HG03175 (cell line): Measurements from ENCODE around the gene MYOM3.
"Not testable (repeated sequence)": the region's sequence is repeated elsewhere in the genome, so short reads cannot be mapped to it uniquely, and the experiment has no call there.

Source experiments
- ATAC-seq: cut with Tn5 transposase; IDR thresholded peaks from one replicate; pipeline ENCODE4 v1.9.1; 2021; ENCODE audit warnings: mild to moderate bottlenecking, moderate library complexity; ENCODE audit not compliant: unreplicated experiment

The MYOM3 gene

DNA sequence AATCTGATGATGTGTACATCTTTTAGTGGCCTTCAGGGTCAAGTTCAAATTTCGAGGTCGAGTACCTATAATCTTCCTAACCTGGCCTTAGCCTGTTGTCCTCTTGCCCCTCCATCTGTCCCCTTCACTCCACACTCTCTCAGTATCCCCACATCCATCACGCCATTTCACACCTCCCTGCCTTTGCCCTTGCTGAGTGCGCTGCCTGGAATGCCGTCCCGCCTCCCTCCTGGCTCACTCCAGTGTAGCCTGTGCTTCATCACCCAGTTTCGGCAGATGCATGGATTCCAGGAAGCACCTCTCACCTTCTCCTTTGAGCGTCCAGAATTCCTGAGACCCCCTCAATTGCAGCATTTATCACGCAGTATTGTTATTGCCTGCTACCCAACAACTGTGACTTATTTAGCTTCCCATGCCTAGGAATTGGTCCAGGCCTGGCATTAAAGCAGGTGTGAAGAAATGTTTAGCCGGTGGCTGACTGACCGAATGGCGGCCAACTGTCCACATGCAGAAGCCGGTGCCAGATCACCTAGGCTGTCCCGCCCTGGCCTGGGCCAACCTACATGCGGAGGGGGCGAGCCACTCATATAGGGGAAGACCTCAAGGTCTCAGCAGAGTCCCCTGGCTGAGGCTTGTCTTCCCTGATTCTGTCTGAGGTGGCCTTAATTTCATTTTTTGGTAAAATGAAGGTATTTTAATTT lies 34.5 kb downstream of the MYOM3 start:
- ATAC-seq, result no peak

DNA sequence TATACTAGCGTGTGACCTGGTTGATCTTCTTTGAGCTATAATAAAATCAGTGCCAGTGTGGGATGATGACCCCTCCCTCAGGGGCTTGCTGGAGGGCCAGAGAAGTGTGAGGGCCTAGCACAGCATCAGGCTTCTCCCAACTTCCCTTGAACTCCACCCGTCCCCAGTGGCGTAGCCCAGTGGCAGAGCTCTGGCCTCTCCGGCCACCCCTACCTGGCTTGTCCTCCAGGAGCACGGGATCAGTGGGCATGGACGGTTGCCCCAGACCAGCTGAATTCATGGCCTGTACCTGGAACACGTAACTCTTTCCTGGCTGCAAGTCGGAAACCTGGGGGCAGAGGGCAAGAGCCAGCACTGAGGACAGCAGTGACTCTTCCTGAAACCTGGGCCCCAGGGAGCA lies 36.0 kb downstream of the MYOM3 start:
- no peak for ATAC-seq

DNA sequence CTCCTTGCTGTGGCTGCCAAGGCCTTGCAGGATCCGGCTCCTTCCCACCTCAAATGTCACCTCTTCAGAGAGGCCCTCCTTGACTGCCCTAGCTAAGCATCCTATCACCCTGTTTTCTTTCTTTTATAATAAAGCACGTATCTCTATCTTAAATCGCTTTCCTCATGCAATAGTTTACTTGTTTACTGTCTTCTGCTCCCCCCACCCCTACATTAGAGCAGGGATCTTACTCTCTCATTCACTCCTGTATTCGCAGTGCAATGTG lies 36.4 kb downstream of the MYOM3 start:
- ATAC-seq, result no peak

DNA sequence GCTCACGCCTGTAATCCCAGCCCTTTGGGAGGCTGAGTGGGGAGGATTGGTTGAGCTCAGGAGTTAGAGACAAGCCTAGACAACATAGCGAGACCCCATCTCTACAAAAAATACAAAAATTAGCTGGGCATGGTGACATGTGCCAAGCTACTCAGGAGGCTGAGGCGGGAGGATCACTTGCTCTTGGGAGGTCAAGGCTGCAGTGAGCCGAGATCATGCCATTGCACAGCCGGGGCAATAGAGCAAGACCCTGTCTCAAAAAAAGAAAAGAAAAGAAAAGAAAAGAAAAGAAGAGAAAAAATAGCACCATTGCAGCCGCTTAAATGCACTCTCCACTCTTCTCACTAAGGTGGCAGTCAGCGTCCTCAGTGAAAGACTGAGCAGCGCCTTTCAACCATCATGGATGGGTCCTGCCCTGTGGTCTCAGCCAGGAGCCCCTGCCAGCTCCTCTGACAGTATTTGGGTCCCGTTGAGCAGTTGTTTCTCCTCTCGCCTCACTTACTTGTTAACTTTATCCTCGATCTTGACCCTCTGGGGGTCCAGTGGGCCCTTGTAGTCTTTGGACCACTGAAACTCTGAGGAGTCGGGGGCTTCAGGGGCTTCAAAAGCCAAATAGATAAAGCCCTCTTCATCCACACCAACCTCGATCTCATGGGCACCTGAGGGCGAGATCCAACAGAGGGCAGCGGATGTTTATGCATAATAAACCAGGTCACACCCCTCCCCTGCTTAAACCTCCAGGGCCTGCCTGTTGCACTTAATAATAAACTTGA lies 36.9 kb downstream of the MYOM3 start:
- no peak for ATAC-seq

DNA sequence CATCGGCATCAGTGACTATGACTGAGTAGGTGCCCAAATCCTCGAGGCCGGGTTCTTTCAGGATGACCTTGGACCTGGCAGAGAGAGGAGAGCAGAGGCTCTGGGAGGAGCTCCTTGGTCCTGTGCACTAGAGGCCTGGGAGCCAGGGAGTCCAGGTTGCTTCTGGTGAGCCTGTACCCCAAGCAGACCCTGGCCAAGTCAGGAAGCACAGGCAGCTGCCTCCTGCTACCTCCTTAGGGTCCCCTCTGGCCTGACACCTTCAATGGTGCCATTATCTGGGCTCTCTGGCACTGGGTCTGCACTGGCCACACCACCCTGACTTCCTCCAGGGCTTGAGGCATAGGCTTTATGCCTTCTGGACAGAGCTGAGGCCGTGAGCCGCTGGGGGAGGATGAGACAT lies 37.7 kb downstream of the MYOM3 start:
- ATAC-seq, result no peak

DNA sequence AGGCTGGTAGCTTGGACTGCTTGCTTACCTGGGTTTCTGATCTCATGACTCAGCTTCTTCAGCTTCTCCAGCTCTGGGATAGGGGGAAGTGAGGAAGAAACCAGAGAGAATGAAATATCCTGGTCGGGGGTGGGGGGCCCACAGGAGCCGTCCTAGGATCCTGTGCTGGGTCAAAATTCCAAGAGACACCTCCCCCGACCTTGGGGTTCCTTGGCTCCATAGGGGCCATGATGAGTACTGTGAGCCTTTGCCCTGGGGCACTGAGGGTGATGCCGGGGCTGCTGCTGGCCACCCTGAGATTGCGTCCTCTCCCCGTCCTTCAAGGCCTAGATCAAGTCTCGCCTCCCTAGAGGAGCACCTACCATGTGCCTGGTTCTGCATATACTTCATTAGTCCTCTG lies 40.0 kb downstream of the MYOM3 start:
- no peak for ATAC-seq

DNA sequence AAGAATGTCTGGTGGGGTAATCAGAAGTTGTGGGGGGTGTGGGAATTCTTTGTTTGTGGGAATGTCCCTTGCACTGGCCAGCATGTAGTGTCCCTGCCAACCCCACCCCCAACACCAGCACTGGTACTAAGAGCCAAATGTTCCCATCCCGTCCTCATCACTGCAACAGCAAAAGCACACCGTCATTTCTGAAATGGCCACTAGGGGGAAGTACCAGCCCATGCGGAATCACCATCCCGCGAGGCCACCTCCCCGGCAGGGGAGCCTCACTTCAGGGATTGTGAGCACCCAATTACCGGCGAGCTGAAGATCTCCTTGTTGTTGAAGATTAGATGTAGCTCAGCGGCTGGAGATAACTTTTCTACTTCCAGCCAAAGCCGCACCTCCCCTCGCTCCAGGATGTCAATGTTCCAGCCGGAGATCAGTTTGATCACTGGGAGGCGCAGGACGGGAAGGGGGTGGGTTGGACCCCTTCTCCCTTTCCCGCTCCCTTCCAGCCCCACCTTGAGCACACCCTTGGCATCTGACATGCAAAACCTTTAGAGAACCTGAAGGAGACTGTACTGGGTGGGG lies 41.0 kb downstream of the MYOM3 start:
- no peak for ATAC-seq

DNA sequence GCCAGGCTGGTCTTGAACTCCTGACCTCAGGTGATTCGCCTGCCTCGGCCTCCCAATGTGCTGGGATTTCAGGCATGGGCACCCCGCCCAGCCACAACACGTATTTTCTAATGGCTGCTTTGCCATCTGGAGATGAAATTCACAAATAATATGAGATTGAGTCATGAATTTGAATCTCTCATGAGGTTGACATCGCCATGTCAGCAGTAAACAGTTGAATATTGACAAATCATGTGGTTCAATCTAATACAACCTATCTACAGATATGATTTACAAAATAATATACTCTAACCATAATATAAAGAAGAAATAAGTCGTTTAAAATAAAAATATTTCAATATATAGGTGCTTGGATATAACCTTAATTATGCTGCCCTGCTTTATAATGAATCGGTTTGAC lies 42.1 kb downstream of the MYOM3 start:
- ATAC-seq, result no peak

DNA sequence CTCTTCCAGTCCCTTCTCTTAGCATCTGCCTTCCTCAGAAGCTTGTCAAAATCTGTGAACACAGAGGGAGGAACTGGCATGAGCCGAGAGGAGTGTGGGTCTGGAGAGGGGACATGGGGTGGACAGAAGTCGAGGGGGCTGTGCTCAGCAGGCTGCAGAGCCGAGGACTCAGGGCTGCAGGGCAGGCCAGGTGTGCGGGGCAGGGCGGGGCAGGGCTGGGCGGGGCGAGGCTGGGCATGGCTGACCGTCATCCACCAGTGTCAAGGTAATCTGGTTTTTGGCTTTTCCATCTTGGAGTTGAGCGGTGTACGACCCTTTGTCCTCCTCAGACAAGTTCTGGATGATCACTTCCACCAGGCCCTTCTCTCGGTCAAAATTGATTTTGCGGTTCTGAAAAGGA lies 44.0 kb downstream of the MYOM3 start:
- ATAC-seq, result no peak

DNA sequence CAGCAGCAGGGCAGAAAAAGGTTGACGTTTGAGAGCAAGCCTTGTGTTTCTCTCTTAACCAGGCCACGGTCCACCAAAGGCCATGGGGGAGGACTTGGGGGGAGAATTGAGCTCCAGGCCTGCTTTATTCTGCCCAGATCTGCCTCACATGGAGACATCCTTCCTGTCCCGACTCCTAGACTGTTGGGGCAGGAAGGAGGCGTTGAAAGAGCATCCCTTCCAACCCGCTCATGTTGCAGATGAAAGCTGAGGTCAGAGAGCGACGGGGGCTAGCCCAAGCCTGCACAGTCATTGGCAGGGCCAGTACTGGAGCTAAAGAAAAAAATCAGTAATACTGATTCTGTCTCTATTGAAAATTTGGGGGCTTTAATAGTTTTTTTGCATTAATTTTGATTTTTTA lies 46.6 kb downstream of the MYOM3 start:
- no peak for ATAC-seq

DNA sequence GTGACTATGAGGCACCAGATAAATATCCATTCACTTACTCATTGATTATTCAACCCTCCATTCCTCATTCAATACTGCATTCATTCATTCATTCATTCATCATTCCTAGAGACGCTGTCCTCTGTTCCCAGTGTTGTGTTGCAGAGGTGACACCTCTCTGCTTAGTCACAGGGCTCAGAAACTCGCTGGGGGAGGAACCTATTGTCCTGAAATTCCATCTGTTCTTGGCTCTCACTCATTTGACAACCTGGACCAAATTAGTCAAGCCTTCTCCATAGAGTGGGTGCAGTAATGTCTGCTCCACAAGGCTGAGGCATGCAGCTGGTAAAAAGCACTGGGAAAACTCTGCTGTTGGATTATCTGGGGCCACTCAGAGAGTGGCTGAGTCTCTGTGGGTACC lies 49.7 kb downstream of the MYOM3 start:
- no peak for ATAC-seq

DNA sequence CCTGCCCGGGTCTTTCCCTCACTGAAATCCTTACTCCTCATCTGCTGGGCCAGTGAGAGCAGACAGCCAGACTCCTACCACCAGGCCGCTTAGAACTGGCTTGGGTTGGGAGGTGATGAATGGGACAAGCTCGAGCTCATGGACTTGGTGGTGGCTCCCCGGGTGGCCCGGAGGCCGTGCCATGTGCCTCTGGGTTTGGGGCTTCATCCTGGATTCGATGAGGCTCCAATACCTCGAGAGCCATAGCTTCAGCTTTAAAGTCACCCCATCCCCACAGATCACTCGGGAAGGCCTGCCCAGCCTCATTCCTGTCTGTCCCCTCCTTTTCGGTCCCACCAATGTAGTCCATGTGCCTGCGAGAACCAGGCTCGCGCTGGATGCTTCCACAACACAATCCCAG lies 51.5 kb downstream of the MYOM3 start:
- no peak for ATAC-seq

DNA sequence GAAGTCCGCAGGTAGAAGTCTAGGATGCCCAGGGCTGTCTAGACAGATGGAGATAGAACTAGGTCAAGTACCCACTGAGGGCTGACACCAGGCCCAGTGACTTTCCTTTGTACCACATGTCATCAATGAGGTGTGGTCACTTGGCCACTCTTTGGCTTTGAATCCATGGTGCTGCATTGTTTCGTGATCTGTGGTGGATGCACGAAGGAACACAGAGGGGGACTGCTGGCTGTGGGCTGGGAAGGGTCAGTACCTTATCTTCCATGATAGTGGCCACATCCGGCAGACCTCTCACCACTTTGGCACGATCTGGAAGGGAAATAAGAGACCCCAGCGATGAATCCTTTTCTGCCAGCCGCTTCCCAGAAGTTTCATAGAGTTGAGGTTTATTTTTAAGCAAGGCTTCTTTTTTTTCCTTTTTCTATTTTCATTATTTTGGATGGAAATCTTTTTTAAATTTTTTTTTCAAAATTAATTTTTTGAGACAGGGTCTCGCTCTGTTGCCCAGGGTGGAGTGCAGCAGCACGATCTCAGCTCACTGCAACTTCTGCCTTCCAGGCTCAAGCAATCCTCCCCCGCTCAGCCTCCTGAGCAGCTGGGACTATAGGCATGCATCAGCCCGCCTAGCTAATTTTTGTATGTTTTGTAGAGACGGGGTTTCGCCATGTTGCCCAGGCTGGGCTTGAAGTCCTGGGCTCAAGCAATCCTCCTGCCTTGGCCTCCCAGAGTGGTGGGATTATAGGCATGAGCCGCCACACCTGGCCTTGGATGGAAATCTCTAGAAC lies 53.1 kb downstream of the MYOM3 start:
- no peak for ATAC-seq

DNA sequence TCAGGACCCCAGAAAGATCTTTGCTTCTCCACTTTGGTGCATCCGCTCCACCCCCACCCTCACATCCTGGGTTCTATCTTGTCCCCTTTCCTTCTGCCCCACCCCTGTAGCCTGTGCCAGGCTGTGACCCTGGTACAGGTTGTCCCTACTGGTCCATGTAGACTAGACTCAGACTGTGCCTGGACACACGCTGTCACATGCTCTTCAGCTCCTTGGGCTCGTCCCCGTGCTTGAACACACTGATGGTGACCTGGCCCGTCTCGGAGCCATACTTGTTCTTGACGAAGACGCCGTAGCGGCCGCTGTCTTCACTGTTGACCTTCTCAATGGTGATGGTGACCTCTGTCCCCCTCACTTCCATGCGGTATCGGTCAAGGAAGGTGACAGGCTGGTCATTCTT lies 54.8 kb downstream of the MYOM3 start:
- no peak for ATAC-seq

DNA sequence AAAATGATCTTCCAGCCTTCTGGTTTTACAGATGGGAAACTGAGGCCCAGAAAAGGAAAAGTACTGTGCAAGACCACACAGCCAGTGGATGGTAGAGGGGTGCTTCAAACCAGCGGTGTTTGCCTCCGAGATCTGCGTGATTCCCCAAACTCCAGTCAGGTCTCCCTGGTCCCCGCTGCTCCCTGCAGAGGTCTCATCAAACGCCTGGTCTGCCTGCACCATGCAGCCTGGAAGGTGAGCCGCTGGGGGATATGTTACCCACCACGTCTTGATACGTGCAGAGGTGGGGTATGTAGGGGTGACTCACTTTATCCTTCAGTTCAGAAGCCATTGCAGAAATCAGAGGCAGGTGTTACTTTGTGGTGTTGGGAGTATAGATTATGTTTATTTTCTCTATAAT lies 56.3 kb downstream of the MYOM3 start:
- no peak for ATAC-seq

DNA sequence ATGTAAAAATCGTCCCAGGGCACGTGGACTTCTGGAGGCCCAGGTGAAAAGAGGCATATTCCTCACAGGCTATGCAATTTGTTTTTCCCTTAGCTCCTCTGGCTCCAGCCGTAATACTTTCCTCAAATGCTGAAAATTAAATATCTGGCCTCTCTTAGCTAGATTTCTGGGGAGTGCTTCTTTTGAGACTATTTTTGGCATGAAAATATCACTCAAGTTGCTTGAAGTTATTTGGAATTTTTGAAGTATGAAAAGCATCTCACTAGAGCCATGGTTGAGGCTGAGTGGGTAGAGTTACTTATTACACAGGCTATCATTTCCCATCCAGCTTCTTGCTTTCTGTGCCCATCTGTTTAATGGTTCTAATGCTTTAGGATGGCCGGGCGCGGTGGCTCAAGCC lies 59.7 kb downstream of the MYOM3 start:
- ATAC-seq, result no peak

DNA sequence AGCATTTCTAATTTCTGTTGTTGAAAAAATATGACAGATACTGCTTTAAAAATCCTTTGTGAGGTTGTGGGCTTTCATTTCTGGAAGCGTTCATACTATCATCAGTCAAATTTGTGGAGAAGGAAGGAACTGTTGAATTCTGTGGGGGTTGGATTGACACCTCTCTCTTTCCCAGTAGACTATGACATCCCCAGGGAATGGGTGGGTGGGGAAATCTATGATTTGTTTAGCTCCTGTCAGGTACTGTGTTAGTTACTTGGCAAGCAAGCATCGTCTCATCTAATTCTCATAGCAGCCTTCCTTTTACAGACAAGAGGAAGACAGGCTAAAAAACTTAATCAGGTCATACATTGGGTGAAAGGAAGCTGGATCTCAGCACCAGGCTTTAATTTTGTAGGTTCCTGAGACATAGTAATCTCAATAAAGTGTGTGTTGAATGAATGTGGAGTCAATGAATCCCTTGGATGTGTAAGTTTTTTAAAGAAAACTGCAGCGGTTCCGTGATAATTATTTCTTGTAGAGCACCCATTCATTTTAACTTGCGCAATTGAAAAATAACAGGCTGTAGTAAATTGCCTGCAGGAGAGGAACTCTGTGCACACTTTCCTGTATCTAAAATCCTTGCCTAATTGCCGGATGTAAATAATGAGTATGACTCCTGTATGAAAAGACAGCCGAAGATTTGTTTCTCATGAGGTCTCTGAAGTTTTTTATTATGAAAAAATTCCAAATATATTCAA lies 60.6 kb downstream of the MYOM3 start:
- no peak for ATAC-seq

DNA sequence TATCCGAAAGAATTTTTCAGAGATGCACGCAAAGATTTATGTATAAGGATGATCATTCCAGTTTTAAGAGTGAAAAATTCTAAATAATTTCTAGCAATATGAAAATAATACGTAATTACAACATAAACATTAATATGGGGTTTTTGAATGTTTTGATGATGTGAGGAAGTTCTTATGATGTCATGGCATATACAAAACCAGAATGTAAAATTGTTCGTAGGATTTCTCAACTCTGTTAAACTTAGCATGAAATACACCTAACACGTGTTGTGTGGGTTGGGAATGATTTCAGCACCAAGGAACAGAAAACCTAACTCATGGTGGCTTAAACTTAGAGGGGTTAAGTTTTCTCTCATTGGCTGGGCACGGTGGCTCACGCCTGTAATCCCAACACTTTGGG lies 62.2 kb downstream of the MYOM3 start:
- ATAC-seq, result no peak

DNA sequence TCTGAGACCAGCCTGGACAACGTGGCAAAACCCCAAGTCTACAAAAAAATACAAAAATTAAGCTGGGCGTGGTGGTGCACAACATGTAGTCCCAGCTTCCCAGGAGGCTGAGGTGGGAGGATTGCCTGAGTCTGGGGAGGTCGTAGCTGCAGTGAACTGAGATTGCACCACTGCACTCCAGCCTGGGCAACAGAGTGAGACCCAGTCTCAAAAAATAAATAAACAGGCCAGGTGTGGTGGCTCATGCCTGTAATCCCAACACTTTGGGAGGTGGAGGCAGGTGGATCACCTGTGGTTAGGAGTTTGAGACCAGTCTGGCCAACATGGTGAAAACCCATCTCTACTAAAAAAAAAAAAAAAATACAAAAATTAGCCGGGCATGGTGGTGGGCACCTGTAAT lies 63.0 kb downstream of the MYOM3 start:
- not testable (repeated sequence) for ATAC-seq

DNA sequence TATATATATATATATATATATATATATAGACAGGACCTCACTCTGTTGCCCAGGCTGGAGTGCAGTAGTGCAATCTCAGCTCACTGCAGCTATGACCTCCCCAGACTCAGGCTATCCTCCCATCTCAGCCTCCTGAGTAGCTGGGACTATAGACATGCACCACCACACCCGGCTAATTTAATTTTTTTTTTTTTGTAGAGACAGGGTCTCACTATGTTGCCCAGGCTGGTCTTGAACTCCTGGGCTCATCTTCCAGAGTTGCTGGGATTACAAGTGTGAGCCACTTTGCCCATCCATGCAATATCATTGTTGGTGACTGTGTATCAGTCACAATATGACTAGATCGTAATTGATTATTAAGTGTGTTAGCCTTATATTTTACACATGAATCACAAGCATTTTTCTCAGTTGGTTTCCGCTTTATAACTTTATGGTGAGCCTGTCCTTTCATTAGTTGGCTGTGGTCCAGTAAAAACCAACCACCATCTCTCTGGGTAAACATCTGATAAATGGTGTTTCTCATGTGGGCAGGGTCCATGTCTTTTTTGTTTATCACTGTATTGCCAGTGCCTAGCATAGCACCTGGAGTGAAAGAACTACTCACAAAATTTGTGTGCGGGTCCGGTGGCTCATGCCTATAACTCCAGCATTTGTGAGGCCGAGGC lies 63.6 kb downstream of the MYOM3 start:
- no peak for ATAC-seq

DNA sequence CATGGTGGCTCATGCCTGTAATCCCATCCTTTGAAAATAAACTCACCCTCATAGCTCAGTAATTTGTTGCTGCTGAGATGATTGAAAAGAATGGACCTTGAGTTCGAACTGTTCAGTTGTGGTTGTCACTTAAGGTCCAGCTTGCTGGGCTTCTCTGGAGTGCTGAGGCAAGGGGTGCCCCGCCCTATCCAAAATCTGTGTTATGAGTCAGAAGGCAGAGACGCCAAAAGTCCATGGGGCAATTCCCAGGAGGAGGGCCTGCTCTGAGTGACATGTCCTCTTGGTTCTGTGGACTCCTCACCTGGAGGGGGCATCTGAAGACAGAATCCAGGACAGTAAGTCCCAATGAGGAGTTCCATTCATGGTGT lies 64.8 kb downstream of the MYOM3 start:
- ATAC-seq, result no peak
